NCI-H524 treated with DMSO at 0.1 percent for 48 hours (cell line): ENCODE measurements around the gene CX3CL1.
"Not testable (repeated sequence)": the region's sequence is repeated elsewhere in the genome, so short reads cannot be mapped to it uniquely, and the experiment has no call there.

ENCODE experiments used
- DNase-seq: peaks from one replicate; lab custom pipeline; 2025; lab: John Stamatoyannopoulos, UW

Gene CX3CL1

DNA sequence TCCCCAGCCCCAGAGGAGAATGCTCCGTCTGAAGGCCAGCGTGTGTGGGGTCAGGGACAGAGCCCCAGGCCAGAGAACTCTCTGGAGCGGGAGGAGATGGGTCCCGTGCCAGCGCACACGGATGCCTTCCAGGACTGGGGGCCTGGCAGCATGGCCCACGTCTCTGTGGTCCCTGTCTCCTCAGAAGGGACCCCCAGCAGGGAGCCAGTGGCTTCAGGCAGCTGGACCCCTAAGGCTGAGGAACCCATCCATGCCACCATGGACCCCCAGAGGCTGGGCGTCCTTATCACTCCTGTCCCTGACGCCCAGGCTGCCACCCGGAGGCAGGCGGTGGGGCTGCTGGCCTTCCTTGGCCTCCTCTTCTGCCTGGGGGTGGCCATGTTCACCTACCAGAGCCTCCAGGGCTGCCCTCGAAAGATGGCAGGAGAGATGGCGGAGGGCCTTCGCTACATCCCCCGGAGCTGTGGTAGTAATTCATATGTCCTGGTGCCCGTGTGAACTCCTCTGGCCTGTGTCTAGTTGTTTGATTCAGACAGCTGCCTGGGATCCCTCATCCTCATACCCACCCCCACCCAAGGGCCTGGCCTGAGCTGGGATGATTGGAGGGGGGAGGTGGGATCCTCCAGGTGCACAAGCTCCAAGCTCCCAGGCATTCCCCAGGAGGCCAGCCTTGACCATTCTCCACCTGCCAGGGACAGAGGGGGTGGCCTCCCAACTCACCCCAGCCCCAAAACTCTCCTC lies 10.4 kb downstream of the CX3CL1 start:
- no peak for DNase-seq

DNA sequence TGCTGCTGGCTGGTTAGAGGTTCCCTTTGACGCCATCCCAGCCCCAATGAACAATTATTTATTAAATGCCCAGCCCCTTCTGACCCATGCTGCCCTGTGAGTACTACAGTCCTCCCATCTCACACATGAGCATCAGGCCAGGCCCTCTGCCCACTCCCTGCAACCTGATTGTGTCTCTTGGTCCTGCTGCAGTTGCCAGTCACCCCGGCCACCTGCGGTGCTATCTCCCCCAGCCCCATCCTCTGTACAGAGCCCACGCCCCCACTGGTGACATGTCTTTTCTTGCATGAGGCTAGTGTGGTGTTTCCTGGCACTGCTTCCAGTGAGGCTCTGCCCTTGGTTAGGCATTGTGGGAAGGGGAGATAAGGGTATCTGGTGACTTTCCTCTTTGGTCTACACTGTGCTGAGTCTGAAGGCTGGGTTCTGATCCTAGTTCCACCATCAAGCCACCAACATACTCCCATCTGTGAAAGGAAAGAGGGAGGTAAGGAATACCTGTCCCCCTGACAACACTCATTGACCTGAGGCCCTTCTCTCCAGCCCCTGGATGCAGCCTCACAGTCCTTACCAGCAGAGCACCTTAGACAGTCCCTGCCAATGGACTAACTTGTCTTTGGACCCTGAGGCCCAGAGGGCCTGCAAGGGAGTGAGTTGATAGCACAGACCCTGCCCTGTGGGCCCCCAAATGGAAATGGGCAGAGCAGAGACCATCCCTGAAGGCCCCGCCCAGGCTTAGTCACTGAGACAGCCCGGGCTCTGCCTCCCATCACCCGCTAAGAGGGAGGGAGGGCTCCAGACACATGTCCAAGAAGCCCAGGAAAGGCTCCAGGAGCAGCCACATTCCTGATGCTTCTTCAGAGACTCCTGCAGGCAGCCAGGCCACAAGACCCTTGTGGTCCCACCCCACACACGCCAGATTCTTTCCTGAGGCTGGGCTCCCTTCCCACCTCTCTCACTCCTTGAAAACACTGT lies 11.3 kb downstream of the CX3CL1 start:
- DNase-seq: no peak

DNA sequence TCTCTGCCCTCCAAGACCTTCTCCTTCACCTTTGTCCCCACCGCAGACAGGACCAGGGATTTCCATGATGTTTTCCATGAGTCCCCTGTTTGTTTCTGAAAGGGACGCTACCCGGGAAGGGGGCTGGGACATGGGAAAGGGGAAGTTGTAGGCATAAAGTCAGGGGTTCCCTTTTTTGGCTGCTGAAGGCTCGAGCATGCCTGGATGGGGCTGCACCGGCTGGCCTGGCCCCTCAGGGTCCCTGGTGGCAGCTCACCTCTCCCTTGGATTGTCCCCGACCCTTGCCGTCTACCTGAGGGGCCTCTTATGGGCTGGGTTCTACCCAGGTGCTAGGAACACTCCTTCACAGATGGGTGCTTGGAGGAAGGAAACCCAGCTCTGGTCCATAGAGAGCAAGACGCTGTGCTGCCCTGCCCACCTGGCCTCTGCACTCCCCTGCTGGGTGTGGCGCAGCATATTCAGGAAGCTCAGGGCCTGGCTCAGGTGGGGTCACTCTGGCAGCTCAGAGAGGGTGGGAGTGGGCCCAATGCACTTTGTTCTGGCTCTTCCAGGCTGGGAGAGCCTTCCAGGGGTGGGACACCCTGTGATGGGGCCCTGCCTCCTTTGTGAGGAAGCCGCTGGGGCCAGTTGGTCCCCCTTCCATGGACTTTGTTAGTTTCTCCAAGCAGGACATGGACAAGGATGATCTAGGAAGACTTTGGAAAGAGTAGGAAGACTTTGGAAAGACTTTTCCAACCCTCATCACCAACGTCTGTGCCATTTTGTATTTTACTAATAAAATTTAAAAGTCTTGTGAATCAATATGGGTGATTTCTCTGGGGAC lies 12.2 kb downstream of the CX3CL1 start:
- DNase-seq: no peak

DNA sequence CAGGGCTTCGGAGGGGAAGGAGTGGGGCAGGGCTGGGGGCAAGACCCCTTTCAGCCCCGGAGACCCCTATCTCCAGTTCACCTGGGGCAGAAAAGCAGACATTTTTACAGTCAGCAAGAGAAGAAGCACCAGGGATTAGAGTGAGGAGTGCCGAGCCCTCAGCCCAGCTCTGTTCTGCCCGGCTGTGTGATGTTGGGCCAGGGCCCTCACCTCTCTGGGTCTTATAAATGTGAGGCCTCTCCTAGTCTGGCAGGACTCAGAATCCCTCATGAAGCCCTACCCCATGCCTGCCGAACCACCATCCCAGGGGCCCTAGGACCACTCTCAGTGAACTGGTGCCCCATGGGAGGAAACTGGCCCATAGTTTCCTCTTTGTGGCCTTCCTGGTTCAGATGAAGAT lies 12.8 kb downstream of the CX3CL1 start:
- DNase-seq: no peak

DNA sequence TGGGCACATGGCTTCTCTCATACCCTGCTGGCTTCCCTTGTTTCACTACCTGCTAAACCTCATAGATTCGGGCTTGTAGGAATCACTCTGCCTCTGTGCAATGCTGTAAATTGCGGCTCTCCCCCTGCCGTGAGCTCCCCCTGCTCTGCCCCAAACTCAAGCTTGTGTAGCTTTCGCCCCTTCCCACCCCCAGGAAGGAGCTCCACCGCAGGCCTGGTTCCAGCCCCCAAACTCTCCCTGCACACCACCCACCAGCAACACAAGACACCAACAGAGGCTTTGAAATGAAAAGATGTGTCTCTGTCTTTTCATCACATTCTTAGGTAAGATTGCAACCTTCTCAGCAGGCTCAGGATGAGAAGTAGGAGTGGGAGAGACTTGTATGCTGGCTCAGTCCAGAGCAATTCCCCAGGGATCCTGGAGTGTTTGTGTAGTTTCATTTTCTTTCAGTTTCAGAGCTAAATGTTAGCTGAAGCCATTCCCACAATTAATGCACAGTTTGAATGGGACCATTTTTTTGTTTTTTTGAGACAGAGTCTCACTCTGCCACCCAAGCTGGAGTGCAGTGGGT lies 14.2 kb downstream of the CX3CL1 start:
- DNase-seq: no peak

DNA sequence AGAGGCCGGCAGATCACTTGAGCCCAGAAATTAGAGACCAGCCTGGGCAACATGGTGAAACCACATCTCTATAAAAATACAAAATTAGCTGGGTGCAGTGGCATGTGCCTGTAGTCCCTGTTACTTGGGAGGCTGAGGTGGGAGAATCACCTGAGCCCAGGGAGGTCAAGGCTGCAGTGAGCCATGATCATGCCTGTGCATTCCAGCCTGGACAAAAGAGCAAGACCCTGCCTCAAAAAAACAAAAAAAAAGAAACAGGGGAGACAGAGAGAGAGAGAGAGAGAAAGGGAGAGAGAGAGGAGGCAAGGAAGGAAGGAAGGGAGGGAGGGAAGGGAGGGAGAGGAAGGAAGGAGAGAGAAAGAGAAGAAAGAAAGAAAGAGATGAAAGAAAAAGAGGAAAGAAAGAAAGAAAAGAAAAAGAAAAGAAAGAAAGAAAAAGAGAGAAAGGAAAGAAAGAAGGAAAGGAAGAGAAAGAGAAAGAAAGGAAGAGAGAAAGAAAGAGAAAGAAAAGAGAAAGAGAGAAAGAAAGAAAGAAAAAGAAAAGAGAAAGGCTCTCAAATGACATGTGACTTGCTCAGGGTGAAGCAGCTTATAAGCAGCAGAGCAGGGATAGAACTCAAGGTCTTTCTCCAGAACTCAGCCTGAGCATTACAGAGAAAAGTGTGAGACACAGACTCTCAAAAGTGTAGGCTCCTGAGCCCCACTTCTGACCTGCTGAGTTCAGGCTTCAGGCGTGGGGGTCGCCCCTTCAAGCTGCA lies 15.5 kb downstream of the CX3CL1 start:
- DNase-seq: no peak

DNA sequence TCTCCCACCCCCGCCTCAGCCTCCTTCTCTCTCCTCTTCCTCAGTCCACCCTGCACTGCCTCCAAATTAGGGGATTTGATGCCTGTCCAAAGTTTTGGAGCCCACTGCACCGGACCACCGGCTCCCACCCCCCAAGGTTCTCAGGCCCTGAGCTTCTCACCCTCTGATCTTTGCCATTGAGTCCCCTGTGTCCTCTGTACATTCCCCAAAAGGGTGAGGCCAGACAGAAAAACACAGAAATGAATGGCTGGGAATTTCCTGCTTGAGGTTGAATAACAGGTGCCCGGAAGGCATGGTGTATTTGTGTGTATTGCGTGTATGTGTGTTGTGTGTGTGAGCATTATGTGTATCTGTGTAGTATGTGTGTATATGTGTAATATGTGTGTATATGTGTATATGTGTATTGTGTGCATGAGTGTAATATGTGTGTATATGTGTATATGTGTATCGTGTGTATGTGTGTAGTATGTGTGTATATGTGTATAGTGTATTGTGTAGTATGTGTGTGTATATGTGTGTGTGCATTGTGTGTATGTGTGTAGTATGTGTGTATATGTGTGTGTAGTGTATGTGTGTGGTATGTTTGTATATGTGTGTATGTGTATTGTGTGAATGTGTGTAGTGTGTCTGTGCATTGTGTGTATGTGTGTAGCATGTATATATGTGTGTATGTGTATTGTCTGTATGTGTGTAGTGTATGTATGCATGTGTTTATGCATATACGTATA lies 16.2 kb downstream of the CX3CL1 start:
- DNase-seq: no peak

DNA sequence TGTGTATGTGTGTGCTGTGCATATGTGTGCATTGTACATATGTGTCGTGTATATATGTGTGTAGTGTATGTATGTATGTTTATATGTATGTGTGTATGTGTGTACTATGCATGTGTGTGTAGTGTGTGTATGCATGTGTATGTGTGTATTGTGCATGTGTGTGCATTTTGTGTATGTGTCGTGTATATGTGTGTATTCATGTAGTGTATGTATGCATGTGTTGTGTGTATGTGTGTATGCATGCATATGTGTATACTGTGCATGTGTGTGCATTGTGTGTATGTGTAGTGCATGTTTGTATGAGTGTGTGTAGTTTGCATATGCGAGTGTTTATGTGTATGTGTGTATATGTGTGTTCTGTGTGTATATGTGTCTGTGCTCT lies 16.8 kb downstream of the CX3CL1 start:
- DNase-seq: no peak

DNA sequence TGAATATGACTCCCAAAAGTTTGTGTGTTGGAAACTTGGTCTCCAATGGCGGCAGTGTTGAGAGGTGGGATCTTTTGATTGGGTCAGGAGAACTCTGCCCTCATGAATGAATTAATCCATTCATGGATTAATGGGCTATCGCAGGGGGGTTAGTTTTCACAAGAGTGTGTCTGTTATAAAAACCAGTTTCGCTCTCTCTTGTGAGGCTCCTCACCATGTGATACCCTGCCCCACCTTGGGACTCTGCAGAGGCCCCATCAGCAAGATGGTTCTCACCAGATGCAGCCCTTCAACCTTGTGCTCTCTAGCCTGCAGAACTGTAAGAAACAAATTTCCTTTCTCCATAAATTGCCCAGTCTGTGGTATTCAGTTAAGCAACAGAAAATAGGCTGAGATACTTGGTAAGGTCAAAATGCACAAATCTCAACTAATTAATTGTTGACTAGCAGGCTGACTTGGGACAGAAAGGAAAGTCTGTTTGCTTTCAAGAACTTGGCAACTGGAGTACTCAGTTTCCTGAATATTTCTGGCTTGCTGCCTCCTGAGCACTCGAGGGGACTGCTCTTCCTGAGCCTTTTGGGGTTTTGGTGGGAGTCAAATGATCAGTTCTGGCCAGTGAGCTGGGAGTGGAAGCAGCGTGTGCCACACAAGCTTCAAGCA lies 18.5 kb downstream of the CX3CL1 start:
- no peak for DNase-seq

DNA sequence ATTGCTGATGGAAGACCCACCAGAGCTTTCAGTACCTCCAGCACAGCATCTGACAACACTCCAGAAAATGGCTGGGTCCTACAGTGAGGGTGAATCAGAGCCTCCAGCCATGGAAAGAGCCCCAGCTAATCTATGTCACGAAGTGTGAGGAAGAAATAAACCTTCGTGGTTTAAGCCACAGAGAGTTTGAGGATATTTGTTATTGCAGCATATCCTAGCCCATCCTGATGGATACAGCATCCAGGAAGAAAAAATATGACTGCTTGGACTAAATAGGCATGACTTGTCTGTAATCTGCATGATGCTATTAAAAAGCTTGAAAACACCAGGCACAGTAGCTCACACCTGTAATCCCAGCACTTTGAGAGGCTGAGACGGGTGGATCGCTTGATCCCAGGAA lies 19.0 kb downstream of the CX3CL1 start:
- DNase-seq: no peak

DNA sequence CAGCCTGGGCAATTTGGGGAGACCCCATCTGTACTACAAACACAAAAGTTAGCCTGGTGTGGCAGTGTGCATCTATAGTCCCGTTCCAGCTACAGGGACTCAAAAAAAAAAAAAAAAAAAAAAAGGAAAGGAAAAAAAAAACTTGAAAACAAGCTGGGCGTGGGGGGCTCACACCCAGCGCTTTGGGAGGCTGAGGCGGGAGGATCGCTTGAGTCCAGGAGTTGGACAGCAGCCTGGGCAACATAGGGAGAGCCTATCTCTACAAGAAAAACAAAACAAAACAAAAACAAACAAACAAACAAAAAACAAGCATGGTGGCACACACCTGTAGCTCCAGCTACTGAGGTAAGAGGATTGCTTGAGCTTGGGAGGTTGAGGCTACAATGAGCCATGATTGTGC lies 19.4 kb downstream of the CX3CL1 start:
- DNase-seq: no peak

DNA sequence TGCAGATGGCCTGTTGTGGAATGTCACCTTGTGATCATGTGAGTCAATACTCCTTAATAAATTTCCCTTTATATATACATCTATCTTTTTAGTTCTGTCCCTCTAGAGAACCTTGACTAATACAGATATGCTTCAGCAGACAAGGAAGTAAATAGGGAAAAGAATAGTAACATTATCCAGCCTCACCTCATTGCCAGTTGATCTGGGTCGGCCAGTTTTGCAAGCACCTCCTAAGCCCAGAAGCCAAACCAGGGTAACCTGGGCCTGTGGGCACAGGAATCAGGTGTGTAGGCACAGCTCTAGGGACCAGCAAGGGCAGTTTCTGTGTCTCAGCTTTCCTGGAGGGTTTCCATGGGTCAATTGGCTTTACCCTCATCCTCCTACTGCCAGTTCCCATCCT lies 20.4 kb downstream of the CX3CL1 start:
- no peak for DNase-seq

DNA sequence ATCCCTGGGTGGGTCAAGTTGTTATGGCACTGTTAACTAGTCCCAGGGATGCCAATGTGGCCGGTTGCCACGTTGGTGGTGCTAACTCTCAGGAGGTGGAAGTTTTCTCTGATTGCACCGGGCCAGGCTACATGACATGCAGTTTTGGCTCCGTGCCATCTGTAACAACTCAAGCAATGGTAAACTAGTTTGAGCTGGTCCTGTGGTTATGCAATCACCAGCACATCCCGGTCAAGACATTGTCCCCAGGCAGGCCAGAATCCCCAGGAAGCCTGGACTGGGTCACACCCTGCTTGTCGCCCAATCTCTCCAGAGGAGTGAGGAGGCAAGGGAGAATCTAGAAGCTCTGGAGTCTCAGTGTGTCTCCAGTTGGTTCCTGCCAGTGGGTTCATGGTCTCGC lies 22.2 kb downstream of the CX3CL1 start:
- no peak for DNase-seq

DNA sequence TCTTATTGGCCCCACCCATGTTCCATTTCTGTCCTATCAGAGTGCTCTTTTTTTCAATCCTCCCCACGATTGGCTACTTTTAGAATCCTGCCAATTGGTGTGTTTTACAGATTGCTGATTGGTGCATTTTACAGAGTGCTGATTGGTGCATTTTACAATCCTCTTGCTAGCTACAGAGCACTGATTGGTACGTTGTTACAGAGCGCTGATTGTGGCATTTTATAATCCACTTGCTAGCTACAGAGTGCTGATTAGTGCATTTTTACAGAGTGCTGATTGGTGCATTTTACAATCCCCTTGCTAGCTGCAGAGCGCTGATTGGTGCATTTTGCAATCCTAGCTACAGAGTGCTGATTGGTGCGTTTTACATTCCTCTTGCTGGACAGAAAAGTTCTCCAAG lies 22.7 kb downstream of the CX3CL1 start:
- DNase-seq: no peak

DNA sequence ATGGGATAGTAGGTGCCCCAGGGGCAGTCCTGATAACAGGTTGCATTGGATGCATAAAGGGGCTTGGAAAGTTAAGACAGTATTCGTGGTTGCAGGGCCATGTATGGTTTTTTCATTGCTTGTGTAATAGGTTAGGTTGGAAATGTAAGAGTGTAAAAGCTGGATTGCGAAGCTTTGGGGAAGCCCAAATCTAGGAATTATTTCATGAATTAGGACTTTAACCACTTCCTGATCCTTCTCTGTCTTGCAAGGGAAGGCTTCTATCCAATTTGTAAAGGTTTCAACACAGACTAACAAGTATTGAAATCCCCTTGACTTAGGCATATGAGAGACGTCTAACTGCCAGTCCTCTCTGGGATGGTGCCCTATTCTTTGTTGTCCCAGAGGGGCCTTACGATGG lies 24.5 kb downstream of the CX3CL1 start:
- DNase-seq: no peak

DNA sequence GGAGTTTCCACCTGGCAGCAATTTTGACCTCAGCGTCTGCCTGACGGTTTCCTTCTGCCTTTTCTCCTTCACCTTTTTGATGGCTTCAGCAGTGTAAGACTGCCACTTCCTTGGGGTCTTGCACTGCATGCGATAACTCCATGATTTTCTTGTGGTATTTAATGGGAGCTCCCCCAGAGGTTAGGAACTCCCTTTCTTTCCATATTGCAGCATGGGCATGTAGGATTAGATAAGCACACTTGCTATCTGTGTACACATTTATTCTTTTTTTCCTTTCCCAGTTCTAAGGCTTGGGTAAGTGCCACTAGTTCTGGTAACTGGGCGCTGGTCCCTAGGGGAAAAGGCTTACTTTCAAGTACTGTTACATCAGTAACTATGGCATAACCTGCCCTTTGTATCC lies 25.2 kb downstream of the CX3CL1 start:
- not testable (repeated sequence) for DNase-seq

DNA sequence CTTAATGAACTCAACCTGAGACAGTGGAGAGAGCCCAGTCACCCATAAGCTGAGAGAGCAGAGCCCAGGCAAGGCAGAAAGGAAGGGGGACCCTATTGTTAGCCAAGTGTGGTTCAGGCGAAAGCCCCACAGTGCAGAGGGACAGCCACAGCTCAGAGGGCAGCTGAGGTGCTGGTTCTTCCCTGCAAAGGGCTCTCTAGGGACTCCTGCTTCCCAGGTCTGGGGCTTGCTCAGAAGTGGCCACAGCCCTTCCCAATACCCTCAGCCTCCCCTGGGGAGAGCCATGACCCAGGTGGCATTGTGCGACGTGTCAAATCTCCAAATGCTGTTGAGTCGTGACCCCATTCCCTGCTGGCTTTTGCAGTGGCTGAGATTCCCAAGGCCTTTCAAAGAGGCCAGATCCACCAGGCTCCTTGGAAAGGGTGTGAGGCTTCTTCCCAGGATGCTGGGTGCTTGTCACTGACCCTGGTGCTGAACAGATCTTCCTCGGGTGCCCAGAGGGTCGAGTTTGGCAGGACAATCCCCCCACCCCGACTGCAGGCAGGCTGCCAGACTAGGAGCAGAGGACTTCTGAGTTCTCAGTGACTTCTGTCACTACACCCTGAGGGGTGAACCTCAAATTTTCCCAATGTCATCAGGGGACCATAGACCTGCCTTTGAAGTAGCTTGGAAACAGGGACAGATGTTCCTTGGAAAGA lies 29.8 kb downstream of the CX3CL1 start:
- no peak for DNase-seq

DNA sequence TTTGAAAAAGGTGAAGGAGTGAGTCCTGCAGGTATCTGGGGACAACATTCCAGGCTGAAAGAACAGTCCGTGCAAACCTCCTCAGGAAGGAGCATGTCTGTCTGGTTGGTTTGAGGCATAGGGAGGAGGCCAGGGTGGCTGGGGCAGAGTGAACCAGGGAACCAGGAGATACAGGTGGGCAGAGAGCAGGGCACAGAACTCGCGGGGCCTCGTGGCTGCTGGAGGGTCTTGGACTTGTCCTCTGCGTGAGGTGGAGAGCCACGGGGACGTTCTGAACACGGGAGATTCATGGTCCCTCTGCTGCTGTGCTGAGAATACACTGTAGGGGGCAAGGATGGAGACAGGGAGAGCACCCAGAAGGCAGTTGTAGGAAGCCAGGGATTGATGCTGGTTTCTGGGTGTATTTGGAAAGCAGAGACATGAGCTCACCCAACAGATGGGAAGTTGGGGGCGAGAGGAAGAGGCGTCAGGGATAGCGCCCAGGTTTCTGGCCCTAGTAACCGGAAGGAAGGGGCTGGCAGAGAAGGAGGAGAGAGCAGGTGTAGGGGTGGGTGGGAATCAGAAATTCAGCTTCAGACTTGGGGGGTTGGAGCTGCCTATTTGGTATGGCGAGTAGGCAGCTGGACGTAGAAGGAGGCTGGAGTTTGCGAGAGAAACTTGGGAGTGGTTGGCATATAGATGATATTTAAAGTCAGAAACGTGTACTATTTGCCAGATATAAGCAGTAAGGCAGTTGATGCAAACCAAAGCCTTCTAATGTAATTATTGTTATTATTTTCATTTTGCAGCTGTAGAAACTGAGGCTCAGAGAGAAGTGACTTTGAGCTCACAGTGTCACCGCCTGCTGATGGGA lies 31.9 kb downstream of the CX3CL1 start, which contains the start of gene CCL17:
Gene CCL17, plus strand, starts transcription at position 803 of the 853 bp plus-strand sequence. CDS start 9,166 bp downstream, outside the sequence.
- DNase-seq: no peak
